IMR-90 (cell line): Measurements from ENCODE around the gene GSDMA. TPM values are rescaled to one million over a fixed set of nuclear protein-coding genes. Genes with fewer than 3 reads are reported as not detected.
A peak's percentile ranks its signal among the peaks of the same experiment; 100 is the strongest.

ENCODE experiments used
- ATAC-seq: fragments of 200-7000 bp; cut with Tn5 transposase; 2 replicates; pipeline ENCODE4 v1.9.1; 2020; ENCODE audit warnings: low read depth, mild to moderate bottlenecking, moderate library complexity
- Bru-seq: library from RNA; stranded (reverse); fragments of 400-500 nt; gene quantifications from one replicate; lab custom pipeline; 2021; lab: Mats Ljungman, UMichigan
- BruChase-seq, 2 experiments: library from RNA; stranded (reverse); fragments of 400-500 nt; gene quantifications; one replicate each; lab custom pipeline; 2021; lab: Mats Ljungman, UMichigan
- BruUV-seq: library from RNA; stranded (reverse); fragments of 400-500 nt; replicated peaks from 2 replicates; lab custom pipeline; 2021; lab: Mats Ljungman, UMichigan
- CTCF ChIA-PET: fragments of 300-600 bp; formaldehyde crosslinking; extraction: SDS; loops from one replicate; lab custom pipeline; 2021; ENCODE audit warnings: antibody characterized with exemption; lab: Yijun Ruan, JAX
- POLR2A ChIA-PET: fragments of 300-600 bp; sonication (Branson Sonifier 250); formaldehyde crosslinking; loops from one replicate; lab custom pipeline; 2022; ENCODE audit warnings: antibody characterized with exemption; ENCODE audit not compliant: unreplicated experiment; lab: Charles Lee
- DNase-seq: peaks from one replicate; pipeline ENCODE4 v3.0.0; 2013
- H2AFZ ChIP-seq: replicated peaks from 2 replicates; pipeline ENCODE3; 2013; ENCODE audit warnings: low read length, mild to moderate bottlenecking; ENCODE audit not compliant: poor library complexity
- H2AK5ac ChIP-seq: 2 replicates; pipeline ENCODE4 v1.6.1; 2013; ENCODE audit warnings: low read depth, low read length, inconsistent platforms
- H2AK9ac ChIP-seq: replicated peaks from 2 replicates; pipeline ENCODE3; 2013; ENCODE audit warnings: mild to moderate bottlenecking, low read depth, low read length, moderate library complexity; ENCODE audit not compliant: poor library complexity
- H2BK120ac ChIP-seq: 2 replicates; pipeline ENCODE4 v1.6.1; 2013; ENCODE audit warnings: low read depth, low read length, inconsistent platforms
- H2BK15ac ChIP-seq: 3 replicates; pipeline ENCODE4 v1.6.1; 2013; ENCODE audit warnings: low read depth, low read length, inconsistent platforms
- H2BK20ac ChIP-seq: 2 replicates; pipeline ENCODE4 v1.6.1; 2013; ENCODE audit warnings: low read depth, mild to moderate bottlenecking, inconsistent platforms, low read length, moderate library complexity
- H2BK5ac ChIP-seq: 2 replicates; pipeline ENCODE4 v1.6.1; 2013; ENCODE audit warnings: mild to moderate bottlenecking, low read depth, low read length, inconsistent platforms; ENCODE audit not compliant: poor library complexity, severe bottlenecking
- H3K14ac ChIP-seq: replicated peaks from 2 replicates; pipeline ENCODE4 v1.6.1; 2013; ENCODE audit warnings: low read depth, low read length, inconsistent platforms
- H3K18ac ChIP-seq: 2 replicates; pipeline ENCODE4 v1.6.1; 2013; ENCODE audit warnings: low read depth, low read length, control low read depth
- H3K23ac ChIP-seq: 2 replicates; pipeline ENCODE4 v1.6.1; 2013; ENCODE audit warnings: low read depth, low read length, inconsistent platforms
- H3K27ac ChIP-seq: 2 replicates; pipeline ENCODE4 v1.5.1; 2013; ENCODE audit warnings: mild to moderate bottlenecking, control low read depth, low read length; ENCODE audit not compliant: insufficient read depth
- H3K27me3 ChIP-seq: 2 replicates; pipeline ENCODE4 v1.6.1; 2013; ENCODE audit warnings: low read length; ENCODE audit not compliant: control insufficient read depth, insufficient read depth
- H3K36me3 ChIP-seq: 2 replicates; pipeline ENCODE4 v1.6.1; 2013; ENCODE audit warnings: low read length, mixed read lengths; ENCODE audit not compliant: control insufficient read depth, insufficient read depth
- H3K4ac ChIP-seq: 2 replicates; pipeline ENCODE4 v1.6.1; 2013; ENCODE audit warnings: low read depth, low read length, inconsistent platforms
- H3K4me1 ChIP-seq: 2 replicates; pipeline ENCODE4 v1.6.1; 2013; ENCODE audit warnings: low read length, mixed read lengths; ENCODE audit not compliant: control insufficient read depth, insufficient read depth
- H3K4me2 ChIP-seq: 2 replicates; pipeline ENCODE4 v1.6.1; 2013; ENCODE audit warnings: low read depth, mild to moderate bottlenecking, control low read depth, low read length, moderate library complexity
- H3K4me3 ChIP-seq: 2 replicates; pipeline ENCODE4 v1.5.1; 2013; ENCODE audit warnings: low read depth, mild to moderate bottlenecking, control low read depth, low read length, moderate library complexity; ENCODE audit not compliant: insufficient read depth
- H3K56ac ChIP-seq: 2 replicates; pipeline ENCODE4 v1.6.1; 2013; ENCODE audit warnings: low read length, inconsistent platforms; ENCODE audit not compliant: insufficient read depth; ENCODE audit errors: extremely low read depth
- H3K79me1 ChIP-seq, 2 experiments: 2 replicates each; pipeline ENCODE4 v1.6.1; 2013; ENCODE audit warnings: low read length in 2 of 2, inconsistent platforms in 1 of 2, low read depth in 1 of 2
- H3K9ac ChIP-seq: 2 replicates; pipeline ENCODE4 v1.6.1; 2013; ENCODE audit warnings: low read depth, low read length, control low read depth
- H3K9me1 ChIP-seq: 2 replicates; pipeline ENCODE4 v1.6.1; 2013; ENCODE audit warnings: low read length, inconsistent platforms; ENCODE audit not compliant: insufficient read depth
- H3K9me3 ChIP-seq: 2 replicates; pipeline ENCODE4 v1.6.1; 2013; ENCODE audit warnings: low read length; ENCODE audit not compliant: control insufficient read depth, insufficient read depth
- H4K20me1 ChIP-seq: 2 replicates; pipeline ENCODE4 v1.6.1; 2013; ENCODE audit warnings: low read length, inconsistent platforms; ENCODE audit not compliant: insufficient read depth
- H4K5ac ChIP-seq: 2 replicates; pipeline ENCODE4 v1.6.1; 2013; ENCODE audit warnings: mild to moderate bottlenecking, low read depth, low read length, control low read depth
- H4K8ac ChIP-seq, 2 experiments: 2 replicates each; pipeline ENCODE4 v1.6.1; 2013; ENCODE audit warnings: low read depth in 2 of 2, low read length in 2 of 2, control low read depth in 1 of 2, inconsistent platforms in 1 of 2
- H4K91ac ChIP-seq: 2 replicates; pipeline ENCODE4 v1.6.1; 2013; ENCODE audit warnings: low read depth, low read length, inconsistent platforms; ENCODE audit not compliant: insufficient read depth
- BHLHE40 ChIP-seq: fragments of 150-350 bp; IDR thresholded peaks from 2 replicates; pipeline ENCODE4 v1.6.1; 2016; ENCODE audit warnings: mild to moderate bottlenecking, low read depth, low read length
- CEBPB ChIP-seq: IDR thresholded peaks from 2 replicates; pipeline ENCODE4 v1.6.1; 2012; ENCODE audit warnings: low read depth, low read length, improper control_type of control experiment
- CHD1 ChIP-seq: IDR thresholded peaks from 2 replicates; pipeline ENCODE4 v1.6.1; 2012; ENCODE audit warnings: low read depth, low read length, improper control_type of control experiment
- FOS ChIP-seq: fragments of 150-350 bp; IDR thresholded peaks from 2 replicates; pipeline ENCODE4 v1.6.1; 2016; ENCODE audit warnings: low read depth, low read length
- MAFK ChIP-seq: IDR thresholded peaks from 2 replicates; pipeline ENCODE4 v1.6.1; 2012; ENCODE audit warnings: low read depth, low read length, improper control_type of control experiment
- MAZ ChIP-seq: IDR thresholded peaks from 2 replicates; pipeline ENCODE4 v1.6.1; 2012; ENCODE audit warnings: low read depth, mild to moderate bottlenecking, low read length, improper control_type of control experiment, moderate library complexity, borderline replicate concordance
- MXI1 ChIP-seq: IDR thresholded peaks from 2 replicates; pipeline ENCODE4 v1.6.1; 2012; ENCODE audit warnings: low read depth, mild to moderate bottlenecking, low read length, moderate library complexity, borderline replicate concordance
- NFE2L2 ChIP-seq: fragments of 150-350 bp; IDR thresholded peaks from 2 replicates; pipeline ENCODE4 v1.6.1; 2016; ENCODE audit warnings: low read depth, mild to moderate bottlenecking, low read length
- POLR2A ChIP-seq: IDR thresholded peaks from 2 replicates; pipeline ENCODE4 v1.6.1; 2012; ENCODE audit warnings: mild to moderate bottlenecking, low read depth, low read length
- RAD21 ChIP-seq: IDR thresholded peaks from 2 replicates; pipeline ENCODE4 v1.6.1; 2012; ENCODE audit warnings: low read length, improper control_type of control experiment
- RCOR1 ChIP-seq: IDR thresholded peaks from 2 replicates; pipeline ENCODE4 v1.6.1; 2012; ENCODE audit warnings: mild to moderate bottlenecking, low read length, improper control_type of control experiment; ENCODE audit not compliant: insufficient replicate concordance
- RFX5 ChIP-seq: IDR thresholded peaks from 2 replicates; pipeline ENCODE4 v1.8.0; 2012; ENCODE audit warnings: low read depth, mild to moderate bottlenecking, low read length, moderate library complexity
- WGBS, 2 experiments: methylation state at CpG; one replicate each; pipeline versions ENCODE4 v1.1.5 to v1.1.7; 2013; ENCODE audit warnings: missing lambda C conversion rate in 2 of 2; ENCODE audit not compliant: insufficient read length in 1 of 2; ENCODE audit errors: extremely low coverage in 2 of 2; 5-methylcytosine and 5-hydroxymethylcytosine counted together
- dilution Hi-C: fragments of 300-500 bp; cut with HindIII; formaldehyde crosslinking; loops from one replicate; pipeline ENCODE4 v1.14.3; 2018; ENCODE audit warnings: low sequenced_read_pairs; ENCODE audit not compliant: unreplicated experiment
- in situ Hi-C: fragments of 300-500 bp; cut with MboI; formaldehyde crosslinking; loops from 3 replicates; pipeline ENCODE4 v1.14.3; 2019; ENCODE audit warnings: low sequenced_read_pairs, inconsistent platforms, mixed read lengths
- intact Hi-C: fragments of 100-400 bp; cut with micrococcal nuclease; formaldehyde crosslinking; loops from 2 replicates; pipeline ENCODE4 v1.10.0; 2022
- long read RNA-seq: library from polyadenylated mRNA; unstranded; transcript quantifications from one replicate; pipeline ENCODE4 v2.0.0, GENCODE V29; 2021; ENCODE audit not compliant: unreplicated experiment
- polyA plus RNA-seq, 3 experiments: library from polyadenylated mRNA; depleted of rRNA; stranded (reverse); fragments of >200 nt; gene quantifications; 2 replicates each; pipeline ENCODE4 v1.2.3, GENCODE V29; 2012; ENCODE audit warnings: low replicate concordance in 1 of 3
- total RNA-seq: library from RNA; depleted of rRNA; stranded (reverse); fragments of >200 nt; gene quantifications from 2 replicates; pipeline ENCODE4 v1.2.3, GENCODE V29; 2012; rRNA removed
- TF ChIP-seq, protein P1 (sequence below): fragments of 150-350 bp; IDR thresholded peaks from 2 replicates; pipeline ENCODE4 v1.6.1; 2017; ENCODE audit warnings: mild to moderate bottlenecking, antibody characterized with exemption, low read length, low read depth
- TF ChIP-seq, protein P2 (sequence below): fragments of 150-350 bp; IDR thresholded peaks from 2 replicates; pipeline ENCODE4 v1.6.1; 2016; ENCODE audit warnings: low read depth, mild to moderate bottlenecking, low read length, moderate library complexity, borderline replicate concordance
- TF ChIP-seq, protein P3 (sequence below): conservative IDR thresholded peaks from 2 replicates; pipeline ENCODE4 v1.5.1; 2012; ENCODE audit warnings: mild to moderate bottlenecking, low read depth, low read length, improper control_type of control experiment

Gene GSDMA
- not detected in 2 replicates for total RNA-seq
- polyA plus RNA-seq (2012; rRNA removed) = 0.04 TPM in 1 of 2 replicates, not detected in the other
- not detected in 2 replicates for polyA plus RNA-seq (2012; cell fraction: cytosol; rRNA removed)
- not detected in 2 replicates for polyA plus RNA-seq (2012; cell fraction: nucleus; rRNA removed; ENCODE audit: low replicate concordance)
- Bru-seq, nascent RNA = not detected
- percentile 4 among the genes with signal in this experiment for BruChase-seq, experiment 1, labeled RNA remaining after a 6-hour chase
- not detected for BruChase-seq, experiment 2, labeled RNA remaining after a 2-hour chase
- long read RNA-seq = 0 reads

- H3K79me1 ChIP-seq = no peaks in the 10 kb centered on the region
- H3K9me3 ChIP-seq = no peaks in the 10 kb centered on the region
- H2AK9ac ChIP-seq = no peak within 1 kb of the TSS
- H2BK120ac ChIP-seq = no peak within 1 kb of the TSS
- no TSS peak for BruUV-seq
- H3K4me2 ChIP-seq = no peak within 1 kb of the TSS
- no CpG with 5 or more reads among the region's 6 CpGs for WGBS, 2 experiments
- no peak within 1 kb of the TSS for H3K9ac ChIP-seq
- no peak for DNase-seq
- H2BK20ac ChIP-seq = no peak within 1 kb of the TSS
- H2AK5ac ChIP-seq = no peak within 1 kb of the TSS
- no peak within 1 kb of the TSS for H3K23ac ChIP-seq
- no peak within 1 kb of the TSS for H3K4ac ChIP-seq
- H2BK5ac ChIP-seq = no peak within 1 kb of the TSS
- no peak within 1 kb of the TSS for H4K91ac ChIP-seq
- H3K4me1 ChIP-seq = no peaks in the 10 kb centered on the region
- ChIA-PET POLR2A (no interaction called here), CTCF (interaction anchor here (1.5 kb wide), 1 partner anchor 18 kb away, joined by 7 read pairs; the partner anchor contains the start of gene PSMD3)
- intact Hi-C loops = no loop called here
- no peak within 1 kb of the TSS for H3K27ac ChIP-seq
- H3K56ac ChIP-seq = no peak within 1 kb of the TSS
- no peak within 1 kb of the TSS for H3K18ac ChIP-seq
- H3K14ac ChIP-seq = no peak within 1 kb of the TSS
- dilution Hi-C loops = no loop called here
- H3K4me3 ChIP-seq = no peak within 1 kb of the TSS
- in situ Hi-C loops = no loop called here
- H4K8ac ChIP-seq = no peak within 1 kb of the TSS
- no peaks in the 10 kb centered on the region for H3K9me1 ChIP-seq
- no peak within 1 kb of the TSS for H4K5ac ChIP-seq
- H4K20me1 ChIP-seq = no peaks in the 10 kb centered on the region
- H3K36me3 ChIP-seq = no peaks in the 10 kb centered on the region
- peaks cover 29% of the 10 kb centered on the region for H3K27me3 ChIP-seq
- no peak for ATAC-seq
- H2AFZ ChIP-seq = no peak within 1 kb of the TSS
- H2BK15ac ChIP-seq = no peak within 1 kb of the TSS
- TF ChIP-seq RCOR1 (no peak), NFE2L2 (no peak), RFX5 (no peak), MAZ (no peak), POLR2A (no peak), MXI1 (no peak), MAFK (no peak), BHLHE40 (no peak), FOS (no peak), CHD1 (no peak), RAD21 (no peak), CEBPB (no peak)
- TF ChIP-seq, protein P1, sequence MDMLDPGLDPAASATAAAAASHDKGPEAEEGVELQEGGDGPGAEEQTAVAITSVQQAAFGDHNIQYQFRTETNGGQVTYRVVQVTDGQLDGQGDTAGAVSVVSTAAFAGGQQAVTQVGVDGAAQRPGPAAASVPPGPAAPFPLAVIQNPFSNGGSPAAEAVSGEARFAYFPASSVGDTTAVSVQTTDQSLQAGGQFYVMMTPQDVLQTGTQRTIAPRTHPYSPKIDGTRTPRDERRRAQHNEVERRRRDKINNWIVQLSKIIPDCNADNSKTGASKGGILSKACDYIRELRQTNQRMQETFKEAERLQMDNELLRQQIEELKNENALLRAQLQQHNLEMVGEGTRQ = no peak
- TF ChIP-seq, protein P2, sequence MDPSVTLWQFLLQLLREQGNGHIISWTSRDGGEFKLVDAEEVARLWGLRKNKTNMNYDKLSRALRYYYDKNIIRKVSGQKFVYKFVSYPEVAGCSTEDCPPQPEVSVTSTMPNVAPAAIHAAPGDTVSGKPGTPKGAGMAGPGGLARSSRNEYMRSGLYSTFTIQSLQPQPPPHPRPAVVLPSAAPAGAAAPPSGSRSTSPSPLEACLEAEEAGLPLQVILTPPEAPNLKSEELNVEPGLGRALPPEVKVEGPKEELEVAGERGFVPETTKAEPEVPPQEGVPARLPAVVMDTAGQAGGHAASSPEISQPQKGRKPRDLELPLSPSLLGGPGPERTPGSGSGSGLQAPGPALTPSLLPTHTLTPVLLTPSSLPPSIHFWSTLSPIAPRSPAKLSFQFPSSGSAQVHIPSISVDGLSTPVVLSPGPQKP = no peak
- TF ChIP-seq, protein P3, sequence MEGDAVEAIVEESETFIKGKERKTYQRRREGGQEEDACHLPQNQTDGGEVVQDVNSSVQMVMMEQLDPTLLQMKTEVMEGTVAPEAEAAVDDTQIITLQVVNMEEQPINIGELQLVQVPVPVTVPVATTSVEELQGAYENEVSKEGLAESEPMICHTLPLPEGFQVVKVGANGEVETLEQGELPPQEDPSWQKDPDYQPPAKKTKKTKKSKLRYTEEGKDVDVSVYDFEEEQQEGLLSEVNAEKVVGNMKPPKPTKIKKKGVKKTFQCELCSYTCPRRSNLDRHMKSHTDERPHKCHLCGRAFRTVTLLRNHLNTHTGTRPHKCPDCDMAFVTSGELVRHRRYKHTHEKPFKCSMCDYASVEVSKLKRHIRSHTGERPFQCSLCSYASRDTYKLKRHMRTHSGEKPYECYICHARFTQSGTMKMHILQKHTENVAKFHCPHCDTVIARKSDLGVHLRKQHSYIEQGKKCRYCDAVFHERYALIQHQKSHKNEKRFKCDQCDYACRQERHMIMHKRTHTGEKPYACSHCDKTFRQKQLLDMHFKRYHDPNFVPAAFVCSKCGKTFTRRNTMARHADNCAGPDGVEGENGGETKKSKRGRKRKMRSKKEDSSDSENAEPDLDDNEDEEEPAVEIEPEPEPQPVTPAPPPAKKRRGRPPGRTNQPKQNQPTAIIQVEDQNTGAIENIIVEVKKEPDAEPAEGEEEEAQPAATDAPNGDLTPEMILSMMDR = no peak
Observed at GRCh38 chr17:39962642-39963220, at the start of gene GSDMA. Gene GSDMA (plus strand): TSS chr17:39963004. CDS start chr17:39965688, 2,684 bp downstream.
